ENCODE measurements around the gene DIP2B.
"Not testable (repeated sequence)": the region's sequence is repeated elsewhere in the genome, so short reads cannot be mapped to it uniquely, and the experiment has no call there.

Gene DIP2B

GRCh38 chr12:50530532-50530931 is 25.7 kb downstream of the DIP2B start:
- Mint-ChIP-seq H3K9me3 (no peaks in the 10 kb centered on the region), H3K27ac (no peak overlapping the region), H3K4me1 (ENCODE audit: low read depth) (peaks cover 33% of the 10 kb centered on the region), H3K27me3 (no peaks in the 10 kb centered on the region), H3K4me3 (no peak overlapping the region), H3K36me3 (ENCODE audit: low read depth) (peaks cover 23% of the 10 kb centered on the region)
- DNase-seq = no peak

GRCh38 chr12:50533203-50533584 is 28.4 kb downstream of the DIP2B start:
- Mint-ChIP-seq H3K4me3 (no peak overlapping the region), H3K36me3 (ENCODE audit: low read depth) (peaks cover 18% of the 10 kb centered on the region), H3K4me1 (ENCODE audit: low read depth) (peaks cover 37% of the 10 kb centered on the region), H3K27ac (no peak overlapping the region), H3K27me3 (no peaks in the 10 kb centered on the region), H3K9me3 (no peaks in the 10 kb centered on the region)
- DNase-seq = no peak

- no peak overlapping the region for H3K27ac Mint-ChIP-seq
- no peak overlapping the region for H3K4me3 Mint-ChIP-seq
- peaks cover 18% of the 10 kb centered on the region for H3K36me3 Mint-ChIP-seq (ENCODE audit: low read depth)
These were observed 29.2 kb downstream of the DIP2B start for GRCh38 chr12:50533971-50534370.

GRCh38 chr12:50536831-50537537 is 32.2 kb downstream of the DIP2B start:
- H3K27ac Mint-ChIP-seq = peak overlapping the region; percentile 73
- no peak overlapping the region for H3K4me3 Mint-ChIP-seq
- no peaks in the 10 kb centered on the region for H3K9me3 Mint-ChIP-seq
- H3K27me3 Mint-ChIP-seq = no peaks in the 10 kb centered on the region
- no peak for DNase-seq
- H3K36me3 Mint-ChIP-seq (ENCODE audit: low read depth) = peaks cover 16% of the 10 kb centered on the region
- peaks cover 37% of the 10 kb centered on the region for H3K4me1 Mint-ChIP-seq (ENCODE audit: low read depth)

More at GRCh38 chr12:50533971-50534370, 29.2 kb downstream of the DIP2B start:
- Mint-ChIP-seq H3K9me3 (no peaks in the 10 kb centered on the region), H3K27me3 (no peaks in the 10 kb centered on the region), H3K4me1 (ENCODE audit: low read depth) (peaks cover 34% of the 10 kb centered on the region)
- DNase-seq = no peak

- no peak for DNase-seq
- Mint-ChIP-seq H3K4me3 (no peak overlapping the region), H3K4me1 (ENCODE audit: low read depth) (peaks cover 41% of the 10 kb centered on the region), H3K36me3 (ENCODE audit: low read depth) (peaks cover 16% of the 10 kb centered on the region), H3K27me3 (no peaks in the 10 kb centered on the region), H3K27ac (peak overlapping the region; percentile 73), H3K9me3 (no peaks in the 10 kb centered on the region)
These were observed 32.7 kb downstream of the DIP2B start for GRCh38 chr12:50537538-50537919.

- no peak for DNase-seq
- peaks cover 22% of the 10 kb centered on the region for H3K36me3 Mint-ChIP-seq (ENCODE audit: low read depth)
- H3K4me1 Mint-ChIP-seq (ENCODE audit: low read depth) = peaks cover 48% of the 10 kb centered on the region
- peak overlapping the region; percentile 73 for H3K27ac Mint-ChIP-seq
- no peaks in the 10 kb centered on the region for H3K27me3 Mint-ChIP-seq
- no peak overlapping the region for H3K4me3 Mint-ChIP-seq
- no peaks in the 10 kb centered on the region for H3K9me3 Mint-ChIP-seq
These were observed 33.4 kb downstream of the DIP2B start for GRCh38 chr12:50538182-50538581.

GRCh38 chr12:50541139-50541538 is 36.4 kb downstream of the DIP2B start:
- H3K9me3 Mint-ChIP-seq = no peaks in the 10 kb centered on the region
- H3K4me1 Mint-ChIP-seq (ENCODE audit: low read depth) = peaks cover 57% of the 10 kb centered on the region
- peaks cover 25% of the 10 kb centered on the region for H3K36me3 Mint-ChIP-seq (ENCODE audit: low read depth)
- peak overlapping the region; percentile 97 for H3K27ac Mint-ChIP-seq
- H3K27me3 Mint-ChIP-seq = no peaks in the 10 kb centered on the region
- no peak overlapping the region for H3K4me3 Mint-ChIP-seq
- DNase-seq = no peak

- H3K9me3 Mint-ChIP-seq = no peaks in the 10 kb centered on the region
- no peak for DNase-seq
- no peaks in the 10 kb centered on the region for H3K27me3 Mint-ChIP-seq
- peak overlapping the region; percentile 25 for H3K4me3 Mint-ChIP-seq
- peaks cover 62% of the 10 kb centered on the region for H3K4me1 Mint-ChIP-seq (ENCODE audit: low read depth)
- peaks cover 24% of the 10 kb centered on the region for H3K36me3 Mint-ChIP-seq (ENCODE audit: low read depth)
- H3K27ac Mint-ChIP-seq = peak overlapping the region; percentile 97
These were observed 37.7 kb downstream of the DIP2B start for GRCh38 chr12:50542448-50542847.

GRCh38 chr12:50543188-50543587 is 38.4 kb downstream of the DIP2B start:
- DNase-seq, H3K27me3 Mint-ChIP-seq, H3K9me3 Mint-ChIP-seq: not testable (repeated sequence)
- peak overlapping the region; percentile 25 for H3K4me3 Mint-ChIP-seq
- H3K36me3 Mint-ChIP-seq (ENCODE audit: low read depth) = peaks cover 20% of the 10 kb centered on the region
- peak overlapping the region; percentile 97 for H3K27ac Mint-ChIP-seq
- peaks cover 57% of the 10 kb centered on the region for H3K4me1 Mint-ChIP-seq (ENCODE audit: low read depth)

GRCh38 chr12:50545213-50545612 is 40.4 kb downstream of the DIP2B start:
- Mint-ChIP-seq H3K9me3 (no peaks in the 10 kb centered on the region), H3K4me1 (ENCODE audit: low read depth) (peaks cover 60% of the 10 kb centered on the region), H3K4me3 (no peak overlapping the region), H3K36me3 (ENCODE audit: low read depth) (peaks cover 19% of the 10 kb centered on the region), H3K27me3 (no peaks in the 10 kb centered on the region), H3K27ac (peak overlapping the region; percentile 47)
- DNase-seq = no peak

- Mint-ChIP-seq H3K4me1 (ENCODE audit: low read depth) (peaks cover 66% of the 10 kb centered on the region), H3K36me3 (ENCODE audit: low read depth) (peaks cover 19% of the 10 kb centered on the region), H3K9me3 (no peaks in the 10 kb centered on the region), H3K4me3 (no peak overlapping the region), H3K27me3 (no peaks in the 10 kb centered on the region), H3K27ac (peak overlapping the region; percentile 47)
- no peak for DNase-seq
These were observed 41.0 kb downstream of the DIP2B start for GRCh38 chr12:50545786-50546185.

- Mint-ChIP-seq H3K27ac (no peak overlapping the region), H3K36me3 (ENCODE audit: low read depth) (peaks cover 22% of the 10 kb centered on the region), H3K4me1 (ENCODE audit: low read depth) (peaks cover 71% of the 10 kb centered on the region), H3K27me3 (no peaks in the 10 kb centered on the region), H3K4me3 (no peak overlapping the region), H3K9me3 (no peaks in the 10 kb centered on the region)
- no peak for DNase-seq
These were observed 41.9 kb downstream of the DIP2B start for GRCh38 chr12:50546441-50547318.

GRCh38 chr12:50547742-50548141 is 43.0 kb downstream of the DIP2B start:
- H3K4me1 Mint-ChIP-seq (ENCODE audit: low read depth) = peaks cover 69% of the 10 kb centered on the region
- no peak overlapping the region for H3K4me3 Mint-ChIP-seq
- H3K27ac Mint-ChIP-seq = no peak overlapping the region
- no peaks in the 10 kb centered on the region for H3K27me3 Mint-ChIP-seq
- no peaks in the 10 kb centered on the region for H3K9me3 Mint-ChIP-seq
- H3K36me3 Mint-ChIP-seq (ENCODE audit: low read depth) = peaks cover 25% of the 10 kb centered on the region
- DNase-seq = no peak

GRCh38 chr12:50549885-50550284 is 45.1 kb downstream of the DIP2B start:
- Mint-ChIP-seq H3K4me1 (ENCODE audit: low read depth) (peaks cover 75% of the 10 kb centered on the region), H3K27ac (peak overlapping the region; percentile 82), H3K9me3 (no peaks in the 10 kb centered on the region), H3K36me3 (ENCODE audit: low read depth) (peaks cover 29% of the 10 kb centered on the region), H3K27me3 (no peaks in the 10 kb centered on the region), H3K4me3 (no peak overlapping the region)
- DNase-seq = no peak
